H9 (cell line): ENCODE data around the gene CRABP1. TPM values are rescaled to one million over a fixed set of nuclear protein-coding genes. Genes with fewer than 3 reads are reported as not detected.

Experiments used
- DNase-seq: peaks from one replicate; pipeline ENCODE4 v3.0.0-alpha.2; 2017
- H2AFZ ChIP-seq: one replicate; pipeline ENCODE4 v1.6.1; 2013; ENCODE audit warnings: mild to moderate bottlenecking, low read length, control low read depth, moderate library complexity
- H2AK5ac ChIP-seq: 2 replicates; pipeline ENCODE4 v1.6.1; 2013; ENCODE audit warnings: low read length, control low read depth, mixed read lengths; ENCODE audit not compliant: insufficient read length
- H2BK120ac ChIP-seq: one replicate; pipeline ENCODE4 v1.6.1; 2013; ENCODE audit warnings: low read depth, mild to moderate bottlenecking, low read length, control low read depth, inconsistent platforms; ENCODE audit not compliant: poor library complexity, severe bottlenecking
- H2BK12ac ChIP-seq: 2 replicates; pipeline ENCODE4 v1.6.1; 2013; ENCODE audit warnings: low read length, control low read depth, mixed read lengths, low read depth; ENCODE audit not compliant: insufficient read length
- H2BK15ac ChIP-seq: 2 replicates; pipeline ENCODE4 v1.6.1; 2013; ENCODE audit warnings: low read depth, low read length, control low read depth
- H2BK20ac ChIP-seq: one replicate; pipeline ENCODE4 v1.6.1; 2013; ENCODE audit warnings: low read depth, mild to moderate bottlenecking, low read length, control low read depth, inconsistent platforms; ENCODE audit not compliant: poor library complexity, severe bottlenecking
- H2BK5ac ChIP-seq: 2 replicates; pipeline ENCODE4 v1.6.1; 2013; ENCODE audit warnings: low read length, control low read depth, mixed read lengths; ENCODE audit not compliant: insufficient read length
- H3K14ac ChIP-seq: 2 replicates; pipeline ENCODE4 v1.6.1; 2013; ENCODE audit warnings: low read length, control low read depth; ENCODE audit not compliant: insufficient read depth
- H3K18ac ChIP-seq: 2 replicates; pipeline ENCODE4 v1.6.1; 2013; ENCODE audit warnings: low read depth, mild to moderate bottlenecking, mixed read lengths, low read length, control low read depth; ENCODE audit not compliant: insufficient read length
- H3K23ac ChIP-seq: 2 replicates; pipeline ENCODE4 v1.6.1; 2013; ENCODE audit warnings: low read length, control low read depth, mixed read lengths, low read depth; ENCODE audit not compliant: insufficient read length
- H3K23me2 ChIP-seq: 2 replicates; pipeline ENCODE4 v1.6.1; 2013; ENCODE audit warnings: low read depth, mild to moderate bottlenecking, mixed read lengths, low read length, control low read depth; ENCODE audit not compliant: insufficient read length, poor library complexity, severe bottlenecking
- H3K27ac ChIP-seq: 2 replicates; pipeline ENCODE4 v1.5.1; 2013; ENCODE audit warnings: low read length, control low read depth, mixed read lengths, low read depth; ENCODE audit not compliant: insufficient read length
- H3K27me3 ChIP-seq: 2 replicates; pipeline ENCODE4 v1.6.1; 2013; ENCODE audit warnings: low read length, control low read depth, inconsistent platforms; ENCODE audit not compliant: insufficient read depth
- H3K4ac ChIP-seq: 2 replicates; pipeline ENCODE4 v1.6.1; 2013; ENCODE audit warnings: low read depth, mild to moderate bottlenecking, control low read depth, inconsistent platforms, low read length, moderate library complexity
- H3K4me1 ChIP-seq: 2 replicates; pipeline ENCODE4 v1.6.1; 2013; ENCODE audit warnings: low read length, control low read depth, inconsistent platforms; ENCODE audit not compliant: insufficient read depth
- H3K4me2 ChIP-seq: 2 replicates; pipeline ENCODE4 v1.6.1; 2013; ENCODE audit warnings: low read length, control low read depth, mixed read lengths; ENCODE audit not compliant: insufficient read length, insufficient read depth
- H3K56ac ChIP-seq: 2 replicates; pipeline ENCODE4 v1.6.1; 2013; ENCODE audit warnings: low read depth, mild to moderate bottlenecking, mixed read lengths, low read length, control low read depth; ENCODE audit not compliant: insufficient read length
- H3K79me1 ChIP-seq: 2 replicates; pipeline ENCODE4 v1.6.1; 2013; ENCODE audit warnings: low read depth, mild to moderate bottlenecking, moderate library complexity, low read length, control low read depth, inconsistent platforms; ENCODE audit not compliant: insufficient read depth, poor library complexity, severe bottlenecking
- H3K79me2 ChIP-seq: 2 replicates; pipeline ENCODE4 v1.6.1; 2013; ENCODE audit warnings: low read length, control low read depth, inconsistent platforms; ENCODE audit not compliant: insufficient read depth
- H3K9ac ChIP-seq: 2 replicates; pipeline ENCODE4 v1.6.1; 2013; ENCODE audit warnings: low read length, control low read depth, mixed read lengths; ENCODE audit not compliant: insufficient read length; ENCODE audit errors: extremely low read depth
- H3K9me3 ChIP-seq: one replicate; pipeline ENCODE4 v1.6.1; 2013; ENCODE audit warnings: low read depth, low read length, inconsistent platforms; ENCODE audit not compliant: control insufficient read depth
- H3T11ph ChIP-seq: one replicate; pipeline ENCODE4 v1.6.1; 2013; ENCODE audit warnings: mild to moderate bottlenecking, low read length, control low read depth, inconsistent platforms
- H4K20me1 ChIP-seq: one replicate; pipeline ENCODE4 v1.6.1; 2013; ENCODE audit not compliant: control insufficient read depth, insufficient read length, insufficient read depth
- H4K5ac ChIP-seq: 2 replicates; pipeline ENCODE4 v1.6.1; 2013; ENCODE audit warnings: low read depth, mild to moderate bottlenecking, mixed read lengths, low read length, control low read depth; ENCODE audit not compliant: insufficient read length
- H4K8ac ChIP-seq: replicated peaks from 2 replicates; pipeline ENCODE4 v1.6.1; 2013; ENCODE audit warnings: low read length, control low read depth, mixed read lengths, low read depth; ENCODE audit not compliant: insufficient read length
- H4K91ac ChIP-seq: 2 replicates; pipeline ENCODE4 v1.6.1; 2013; ENCODE audit warnings: low read depth, mild to moderate bottlenecking, moderate library complexity, mixed read lengths, low read length, control low read depth; ENCODE audit not compliant: insufficient read length
- H3K27ac Mint-ChIP-seq, 3 experiments: 2 replicates in 2 of 3; 3 replicates in 1 of 3; pipeline ENCODE4 v1.8.0; 2020 to 2021; ENCODE audit warnings: mixed read lengths in 3 of 3, mild to moderate bottlenecking in 1 of 3, moderate library complexity in 1 of 3
- H3K27me3 Mint-ChIP-seq: 2 replicates; pipeline ENCODE4 v1.8.0; 2021; ENCODE audit warnings: low read depth, mild to moderate bottlenecking, moderate library complexity, mixed read lengths
- H3K36me3 Mint-ChIP-seq, 3 experiments: 2 replicates in 2 of 3; 3 replicates in 1 of 3; pipeline ENCODE4 v1.8.0; 2020 to 2021; ENCODE audit warnings: low read depth in 3 of 3, mixed read lengths in 3 of 3; ENCODE audit not compliant: insufficient read depth in 1 of 3
- H3K4me1 Mint-ChIP-seq, 2 experiments: 2 replicates each; pipeline ENCODE4 v1.8.0; 2020; ENCODE audit warnings: mixed read lengths in 2 of 2
- H3K4me3 Mint-ChIP-seq, 2 experiments: 2 replicates in 1 of 2; 3 replicates in 1 of 2; pipeline ENCODE4 v1.8.0; 2020 to 2021; ENCODE audit warnings: mild to moderate bottlenecking in 2 of 2, mixed read lengths in 2 of 2, moderate library complexity in 1 of 2
- H3K9me3 Mint-ChIP-seq, 2 experiments: 2 replicates in 1 of 2; 3 replicates in 1 of 2; pipeline ENCODE4 v1.8.0; 2020; ENCODE audit warnings: mild to moderate bottlenecking in 2 of 2, mixed read lengths in 2 of 2, moderate library complexity in 1 of 2
- CTCF ChIP-seq: fragments of 200-600 bp; sonication (generic); conservative IDR thresholded peaks from 3 replicates; pipeline ENCODE4 v1.8.0; 2021; ENCODE audit warnings: antibody characterized with exemption, mild to moderate bottlenecking
- WGBS: extraction: QIAGEN DNeasy Blood & Tissue Kit; methylation state at CpG from one replicate; pipeline ENCODE4 v1.1.7; 2013; ENCODE audit warnings: missing lambda C conversion rate, low lambda C conversion rate, mixed read lengths; ENCODE audit not compliant: insufficient read length; ENCODE audit errors: extremely low coverage; 5-methylcytosine and 5-hydroxymethylcytosine counted together
- total RNA-seq: library from RNA; stranded (reverse); gene quantifications from 2 replicates; pipeline ENCODE4 v1.2.1, GENCODE V29; 2021

The CRABP1 gene
- total RNA-seq, 1 experiment from 2014 or later = 93.1 TPM

- H2AK5ac ChIP-seq = no peak overlapping the region
- no peak overlapping the region for H2AFZ ChIP-seq
- H3K4me2 ChIP-seq = no peak overlapping the region
- no peak overlapping the region for H2BK120ac ChIP-seq
- H3T11ph ChIP-seq = no peak overlapping the region
- peaks cover 52% of the 10 kb centered on the region for H3K27me3 Mint-ChIP-seq
- no peak overlapping the region for H3K9ac ChIP-seq
- H3K27ac ChIP-seq = no peak overlapping the region
- no peak overlapping the region for H3K23ac ChIP-seq
- peaks cover 7% of the 10 kb centered on the region for H3K27me3 ChIP-seq
- H4K91ac ChIP-seq = no peak overlapping the region
- no peaks in the 10 kb centered on the region for H4K20me1 ChIP-seq
- H3K4me1 Mint-ChIP-seq = peaks cover 9 to 30% of the 10 kb centered on the region in 2 experiments
- no peak overlapping the region for H3K27ac Mint-ChIP-seq
- no peak overlapping the region for H2BK12ac ChIP-seq
- no peak overlapping the region for H4K8ac ChIP-seq
- no peaks in the 10 kb centered on the region for H3K79me2 ChIP-seq
- H3K18ac ChIP-seq = no peak overlapping the region
- no peak overlapping the region for H2BK20ac ChIP-seq
- TF ChIP-seq CTCF = no peak
- H3K56ac ChIP-seq = no peak overlapping the region
- H3K36me3 Mint-ChIP-seq = peaks cover under 1 to 16% (median 13%) of the 10 kb centered on the region in 3 experiments; a peak in 6 of 7 replicates
- H3K9me3 Mint-ChIP-seq = no peaks in the 10 kb centered on the region
- no peaks in the 10 kb centered on the region for H3K9me3 ChIP-seq
- peaks cover 3% of the 10 kb centered on the region for H3K4me1 ChIP-seq
- no peak overlapping the region for H3K14ac ChIP-seq
- H2BK15ac ChIP-seq = no peak overlapping the region
- DNase-seq = no peak
- H3K4ac ChIP-seq = no peak overlapping the region
- WGBS = no CpG with 5 or more reads among the region's 7 CpGs
- no peaks in the 10 kb centered on the region for H3K79me1 ChIP-seq
- peaks cover 16% of the 10 kb centered on the region for H3K23me2 ChIP-seq
- no peak overlapping the region for H2BK5ac ChIP-seq
- H4K5ac ChIP-seq = no peak overlapping the region
- H3K4me3 Mint-ChIP-seq = peak overlapping the region in 1 of 2 experiments; percentile 87; a peak in 2 of 5 replicates
Observed at GRCh38 chr15:78338781-78339180, 1.4 kb upstream of the CRABP1 start.
